Peyer's patch (tissue), 4 donors: ENCODE results near the gene SYT11. TPM values are rescaled to one million over a fixed set of nuclear protein-coding genes. Genes with fewer than 3 reads are reported as not detected.

Source experiments
- DNase-seq, 3 donors: peaks; one replicate each; pipeline ENCODE4 v3.0.0-alpha.2; 2017 to 2019
- H3K27ac ChIP-seq, 4 donors: fragments of 200-600 bp; sonication (generic); one replicate each; pipeline ENCODE4 v1.5.1; 2016 to 2019
- H3K27me3 ChIP-seq, 2 donors: fragments of 200-600 bp; sonication (generic); one replicate each; pipeline ENCODE4 v1.5.1; 2019
- H3K36me3 ChIP-seq, 3 donors: fragments of 200-600 bp; sonication (generic); one replicate each; pipeline ENCODE4 v1.5.1; 2016 to 2019
- H3K4me1 ChIP-seq, 4 donors: fragments of 200-600 bp; sonication (generic); one replicate each; pipeline ENCODE4 v1.5.1; 2016 to 2019
- H3K4me3 ChIP-seq, 4 donors: fragments of 200-600 bp; sonication (generic); 1 replicate in 3 of 4; 2 replicates in 1 of 4; pipeline ENCODE4 v1.5.1; 2016 to 2019; ENCODE audit warnings: mild to moderate bottlenecking in 1 of 4
- H3K9me3 ChIP-seq, 4 donors: fragments of 200-600 bp; sonication (generic); one replicate each; pipeline ENCODE4 v1.5.1; 2016 to 2019; ENCODE audit warnings: mild to moderate bottlenecking in 1 of 4
- POLR2A ChIP-seq, 2 donors: fragments of 450-650 bp; IDR thresholded peaks; one replicate each; pipeline ENCODE4 v1.5.1; 2017; ENCODE audit warnings: antibody characterized with exemption in 2 of 2, mild to moderate bottlenecking in 2 of 2, moderate library complexity in 2 of 2
- small RNA-seq, 2 donors: library from RNA; depleted of rRNA; stranded (forward); fragments of <200 nt; gene quantifications; one replicate each; pipeline ENCODE3, GENCODE V24; 2016
- total RNA-seq, 4 donors: library from RNA; depleted of rRNA; stranded (reverse); fragments of >200 nt; gene quantifications; one replicate each; pipeline ENCODE4 v1.1.0, GENCODE V29; 2016
- TF ChIP-seq, protein P1 (sequence below), 6 experiments: fragments of 450-650 bp in 4 of 6; fragments of 200-600 bp in 2 of 6; sonication (generic) in 1 of 6; IDR thresholded peaks; one replicate each; pipeline ENCODE4 v1.5.1; 2017 to 2019; ENCODE audit warnings: antibody characterized with exemption in 6 of 6, mild to moderate bottlenecking in 3 of 6, moderate library complexity in 1 of 6

The SYT11 gene
- total RNA-seq, 4 donors from 2014 or later: 2.6 to 9.9 (median 4.7) TPM

GRCh38 chr1:155931332-155932038 is 72.1 kb downstream of the SYT11 start:
- no peaks in the 10 kb centered on the region for H3K9me3 ChIP-seq
- DNase-seq: peak in 1 of 3 donors; percentile 70
- H3K27me3 ChIP-seq: no peaks in the 10 kb centered on the region
- peaks cover 0 to 54% (median 0%) of the 10 kb centered on the region in 3 donors for H3K36me3 ChIP-seq
- H3K4me1 ChIP-seq: peaks cover 0 to 48% (median 12%) of the 10 kb centered on the region in 4 donors
- TF ChIP-seq, protein P1, sequence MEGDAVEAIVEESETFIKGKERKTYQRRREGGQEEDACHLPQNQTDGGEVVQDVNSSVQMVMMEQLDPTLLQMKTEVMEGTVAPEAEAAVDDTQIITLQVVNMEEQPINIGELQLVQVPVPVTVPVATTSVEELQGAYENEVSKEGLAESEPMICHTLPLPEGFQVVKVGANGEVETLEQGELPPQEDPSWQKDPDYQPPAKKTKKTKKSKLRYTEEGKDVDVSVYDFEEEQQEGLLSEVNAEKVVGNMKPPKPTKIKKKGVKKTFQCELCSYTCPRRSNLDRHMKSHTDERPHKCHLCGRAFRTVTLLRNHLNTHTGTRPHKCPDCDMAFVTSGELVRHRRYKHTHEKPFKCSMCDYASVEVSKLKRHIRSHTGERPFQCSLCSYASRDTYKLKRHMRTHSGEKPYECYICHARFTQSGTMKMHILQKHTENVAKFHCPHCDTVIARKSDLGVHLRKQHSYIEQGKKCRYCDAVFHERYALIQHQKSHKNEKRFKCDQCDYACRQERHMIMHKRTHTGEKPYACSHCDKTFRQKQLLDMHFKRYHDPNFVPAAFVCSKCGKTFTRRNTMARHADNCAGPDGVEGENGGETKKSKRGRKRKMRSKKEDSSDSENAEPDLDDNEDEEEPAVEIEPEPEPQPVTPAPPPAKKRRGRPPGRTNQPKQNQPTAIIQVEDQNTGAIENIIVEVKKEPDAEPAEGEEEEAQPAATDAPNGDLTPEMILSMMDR (IDR thresholded peaks at IDR 0.05): no peak
- TF ChIP-seq POLR2A (IDR thresholded peaks at IDR 0.05): peak; percentile 12 to 47
- H3K27ac ChIP-seq: peak overlapping the region in 3 of 4 donors; percentile 44 to 64 (median 58)
- peak overlapping the region in 2 of 4 donors; percentile 30 to 78 for H3K4me3 ChIP-seq

GRCh38 chr1:155932081-155932480 is 72.7 kb downstream of the SYT11 start:
- Histone ChIP-seq H3K4me1 (peaks cover 0 to 48% (median 12%) of the 10 kb centered on the region in 4 donors), H3K9me3 (no peaks in the 10 kb centered on the region), H3K4me3 (peak overlapping the region in 1 of 4 donors; percentile 78), H3K27ac (peak overlapping the region in 2 of 4 donors; percentile 58 to 64), H3K36me3 (peaks cover 0 to 48% (median 0%) of the 10 kb centered on the region in 3 donors), H3K27me3 (no peaks in the 10 kb centered on the region)
- no peak for DNase-seq
- no peak for TF ChIP-seq POLR2A (IDR thresholded peaks at IDR 0.05)

DNA sequence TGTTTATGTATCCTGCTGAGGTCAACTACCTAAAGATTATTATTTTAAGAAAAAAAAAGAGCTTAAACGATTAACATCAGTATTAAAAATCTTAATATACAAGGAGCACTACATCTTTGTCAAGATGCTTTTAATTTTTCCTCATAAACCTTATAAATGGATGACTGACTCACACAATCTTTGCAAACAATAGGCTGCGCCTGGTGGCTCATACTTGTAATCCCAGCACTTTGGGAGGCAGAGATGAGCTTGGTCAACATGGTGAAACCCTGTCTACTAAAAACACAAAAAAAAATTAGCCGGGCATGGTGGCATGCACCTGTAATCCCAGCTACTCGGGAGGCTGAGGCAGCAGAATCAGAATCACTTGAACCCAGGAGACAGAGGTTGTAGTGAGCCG is 73.1 kb downstream of the SYT11 start:
- H3K9me3 ChIP-seq: no peaks in the 10 kb centered on the region
- H3K27ac ChIP-seq: peak overlapping the region in 1 of 4 donors; percentile 64
- H3K4me1 ChIP-seq: peaks cover 0 to 48% (median 12%) of the 10 kb centered on the region in 4 donors
- DNase-seq: peak in 1 of 3 donors; percentile 10
- H3K4me3 ChIP-seq: peak overlapping the region in 2 of 4 donors; percentile 78 to 79
- TF ChIP-seq, protein P1 (IDR thresholded peaks at IDR 0.05): no peak
- TF ChIP-seq POLR2A (IDR thresholded peaks at IDR 0.05): no peak
- no peaks in the 10 kb centered on the region for H3K27me3 ChIP-seq
- peaks cover 0 to 44% (median 0%) of the 10 kb centered on the region in 3 donors for H3K36me3 ChIP-seq

GRCh38 chr1:155933591-155934096 is 74.3 kb downstream of the SYT11 start:
- Histone ChIP-seq H3K27me3 (no peaks in the 10 kb centered on the region), H3K4me3 (peak overlapping the region; percentile 66 to 79 (median 77)), H3K27ac (peak overlapping the region; percentile 83 to 92 (median 91)), H3K4me1 (peaks cover 0 to 48% (median 12%) of the 10 kb centered on the region in 4 donors), H3K36me3 (peaks cover 0 to 33% (median 0%) of the 10 kb centered on the region in 3 donors), H3K9me3 (no peaks in the 10 kb centered on the region)
- TF ChIP-seq POLR2A (IDR thresholded peaks at IDR 0.05): no peak
- TF ChIP-seq, protein P1 (IDR thresholded peaks at IDR 0.05): no peak
- DNase-seq: no peak

GRCh38 chr1:155934097-155934935 is 74.9 kb downstream of the SYT11 start, which contains the start of gene KHDC4:
Gene KHDC4, minus strand, starts transcription at chr1:155934413. Its CDS starts 40 bp downstream, at chr1:155934373.
- DNase-seq: peak; percentile 94 to 98 (median 95)
- H3K27me3 ChIP-seq: no peaks in the 10 kb centered on the region
- H3K4me1 ChIP-seq: peaks cover 0 to 43% (median 12%) of the 10 kb centered on the region in 4 donors
- peak within 1 kb of the TSS; percentile 66 to 79 (median 77) for H3K4me3 ChIP-seq
- H3K36me3 ChIP-seq: peaks cover 0 to 26% (median 0%) of the 10 kb centered on the region in 3 donors
- no peaks in the 10 kb centered on the region for H3K9me3 ChIP-seq
- peak within 1 kb of the TSS; percentile 83 to 92 (median 91) for H3K27ac ChIP-seq
- peak; percentile 99 for TF ChIP-seq POLR2A (IDR thresholded peaks at IDR 0.05)
- TF ChIP-seq, protein P1 (IDR thresholded peaks at IDR 0.05): peak in 3 of 6 experiments; percentile 30 to 42 (median 30)

Small RNA genes within 50 kb of the gene (small RNA-seq; reads per million reads assigned to genes)
- gene RF00015: 0 reads per million in 2 donors
- 0 reads per million in 2 donors for gene SCARNA4
- 50.8 to 83.9 reads per million in 2 donors for gene SNORA80E

Other genes with a start within 250 kb of the SYT11 start
- gene MSTO1, start 249.3 kb upstream of the SYT11 start, total RNA-seq: 10 to 100 TPM in 3 of 4 donors, 1 to 10 TPM in 1; 6.8 to 52.0 (median 26.7) TPM
- 100 to 1,000 TPM in 2 of 4 donors, 10 to 100 TPM in 2; 64.5 to 144 (median 84.3) TPM for gene YY1AP1, start 170.8 kb upstream of the SYT11 start, total RNA-seq
- 100 to 1,000 TPM in 3 of 4 donors, 10 to 100 TPM in 1; 72.8 to 160 (median 153) TPM for gene DAP3, start 170.5 kb upstream of the SYT11 start, total RNA-seq
- gene GON4L, start 2.4 kb upstream of the SYT11 start, total RNA-seq: 100 to 1,000 TPM in 1 of 4 donors, 10 to 100 TPM in 3; 54.1 to 153 (median 71.8) TPM
- gene RIT1, start 51.8 kb downstream of the SYT11 start, total RNA-seq: 10 to 100 TPM; 13.6 to 31.1 (median 17.4) TPM
- 100 to 1,000 TPM in 2 of 4 donors, 10 to 100 TPM in 2; 71.5 to 146 (median 96.4) TPM for gene KHDC4, start 74.8 kb downstream of the SYT11 start, total RNA-seq
- 1 to 10 TPM in 1 of 4 donors, not detected in 3; 2.3 TPM for gene RXFP4, start 82.1 kb downstream of the SYT11 start, total RNA-seq
- 100 to 1,000 TPM; 101 to 239 (median 149) TPM for gene ARHGEF2, start 119.0 kb downstream of the SYT11 start, total RNA-seq
- gene SSR2, start 161.4 kb downstream of the SYT11 start, total RNA-seq: 100 to 1,000 TPM; 133 to 269 (median 202) TPM
- 10 to 100 TPM; 16.3 to 22.5 (median 21.4) TPM for gene UBQLN4, start 194.2 kb downstream of the SYT11 start, total RNA-seq
- gene LAMTOR2, start 195.2 kb downstream of the SYT11 start, total RNA-seq: 10 to 100 TPM; 40.4 to 75.5 (median 54.1) TPM
- gene RAB25, start 201.6 kb downstream of the SYT11 start, total RNA-seq: 100 to 1,000 TPM in 3 of 4 donors, 10 to 100 TPM in 1; 96.6 to 188 (median 146) TPM
- 1 to 10 TPM in 1 of 4 donors, under 1 TPM in 1, not detected in 2; 0.80 to 2.1 TPM for gene MEX3A, start 222.9 kb downstream of the SYT11 start, total RNA-seq